Spinal cord (tissue), 10 donors: ENCODE measurements around the gene CEP55. TPM values are rescaled to one million over a fixed set of nuclear protein-coding genes. Genes with fewer than 3 reads are reported as not detected.
"Not testable (repeated sequence)": the region's sequence is repeated elsewhere in the genome, so short reads cannot be mapped to it uniquely, and the experiment has no call there.

Experiments
- DNase-seq, 6 donors: peaks; one replicate each; pipeline versions ENCODE4 v3.0.0 to v3.0.0-alpha.2; 2013 to 2015; ENCODE audit warnings: low spot score in 6 of 6, low read depth in 4 of 6
- H3K27ac ChIP-seq: one replicate; pipeline ENCODE4 v1.5.1; 2013; ENCODE audit warnings: low read depth, low read length, control low read depth
- H3K27me3 ChIP-seq: one replicate; pipeline ENCODE4 v1.6.1; 2013; ENCODE audit warnings: low read length; ENCODE audit not compliant: control insufficient read depth, insufficient read depth
- H3K36me3 ChIP-seq: one replicate; pipeline ENCODE4 v1.6.1; 2013; ENCODE audit warnings: low read length; ENCODE audit not compliant: control insufficient read depth, insufficient read depth
- H3K4me1 ChIP-seq: one replicate; pipeline ENCODE4 v1.6.1; 2013; ENCODE audit warnings: low read length; ENCODE audit not compliant: control insufficient read depth, insufficient read depth
- H3K4me3 ChIP-seq: one replicate; pipeline ENCODE4 v1.5.1; 2013; ENCODE audit warnings: low read depth, low read length, control low read depth
- H3K9me3 ChIP-seq: one replicate; pipeline ENCODE4 v1.6.1; 2013; ENCODE audit warnings: low read length; ENCODE audit not compliant: control insufficient read depth, insufficient read depth
- WGBS: methylation state at CpG from one replicate; pipeline ENCODE4 v1.1.5; 2013; ENCODE audit warnings: missing lambda C conversion rate; ENCODE audit not compliant: insufficient coverage; 5-methylcytosine and 5-hydroxymethylcytosine counted together
- polyA plus RNA-seq, 2 donors: library from polyadenylated mRNA; unstranded; fragments of 120-200 nt; gene quantifications; one replicate each; pipeline ENCODE4 v1.2.1, GENCODE V29; 2013; ENCODE audit not compliant: insufficient read length in 2 of 2
- total RNA-seq, 2 donors: library from RNA; depleted of rRNA in 1 of 2; stranded (reverse); fragments of 120-200 nt in 1 of 2; fragments of >200 nt in 1 of 2; gene quantifications; one replicate each; pipeline versions ENCODE4 v1.2.3 to v1.2.4, GENCODE V29; 2013 to 2014
- donor health status: healthy.

CEP55 gene
- total and polyA plus RNA-seq, 4 donors: 5.7 to 7.4 (median 6.4) TPM

- Histone ChIP-seq H3K4me1 (no peaks in the 10 kb centered on the region), H3K27ac (no peak overlapping the region), H3K27me3 (no peaks in the 10 kb centered on the region), H3K4me3 (no peak overlapping the region), H3K9me3 (no peaks in the 10 kb centered on the region), H3K36me3 (no peaks in the 10 kb centered on the region)
- no peak for DNase-seq
- 100% methylated on average over 3 of the region's 5 CpGs for WGBS
Measured at GRCh38 chr10:93535293-93535692, 38.9 kb downstream of the CEP55 start.

DNA sequence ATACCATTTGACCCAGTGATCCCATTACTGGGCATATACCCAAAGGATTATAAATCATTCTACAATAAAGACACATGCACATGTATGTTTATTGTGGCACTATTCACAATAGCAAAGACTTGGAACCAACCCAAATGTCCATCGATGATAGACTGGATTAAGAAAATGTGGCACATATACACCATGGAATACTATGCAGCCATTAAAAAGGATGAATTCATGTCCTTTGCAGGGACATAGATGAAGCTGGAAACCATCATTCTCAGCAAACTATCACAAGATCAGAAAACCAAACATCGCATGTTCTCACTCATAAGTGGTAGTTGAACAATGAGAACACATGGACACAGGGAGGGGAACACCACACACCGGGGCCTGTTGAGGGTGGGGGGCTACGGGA, 44.5 kb downstream of the CEP55 start:
- not testable (repeated sequence) for H3K27ac ChIP-seq, H3K9me3 ChIP-seq, H3K36me3 ChIP-seq, H3K4me1 ChIP-seq, DNase-seq, H3K4me3 ChIP-seq, H3K27me3 ChIP-seq
- WGBS: no CpG with 5 or more reads among the region's 4 CpGs

DNA sequence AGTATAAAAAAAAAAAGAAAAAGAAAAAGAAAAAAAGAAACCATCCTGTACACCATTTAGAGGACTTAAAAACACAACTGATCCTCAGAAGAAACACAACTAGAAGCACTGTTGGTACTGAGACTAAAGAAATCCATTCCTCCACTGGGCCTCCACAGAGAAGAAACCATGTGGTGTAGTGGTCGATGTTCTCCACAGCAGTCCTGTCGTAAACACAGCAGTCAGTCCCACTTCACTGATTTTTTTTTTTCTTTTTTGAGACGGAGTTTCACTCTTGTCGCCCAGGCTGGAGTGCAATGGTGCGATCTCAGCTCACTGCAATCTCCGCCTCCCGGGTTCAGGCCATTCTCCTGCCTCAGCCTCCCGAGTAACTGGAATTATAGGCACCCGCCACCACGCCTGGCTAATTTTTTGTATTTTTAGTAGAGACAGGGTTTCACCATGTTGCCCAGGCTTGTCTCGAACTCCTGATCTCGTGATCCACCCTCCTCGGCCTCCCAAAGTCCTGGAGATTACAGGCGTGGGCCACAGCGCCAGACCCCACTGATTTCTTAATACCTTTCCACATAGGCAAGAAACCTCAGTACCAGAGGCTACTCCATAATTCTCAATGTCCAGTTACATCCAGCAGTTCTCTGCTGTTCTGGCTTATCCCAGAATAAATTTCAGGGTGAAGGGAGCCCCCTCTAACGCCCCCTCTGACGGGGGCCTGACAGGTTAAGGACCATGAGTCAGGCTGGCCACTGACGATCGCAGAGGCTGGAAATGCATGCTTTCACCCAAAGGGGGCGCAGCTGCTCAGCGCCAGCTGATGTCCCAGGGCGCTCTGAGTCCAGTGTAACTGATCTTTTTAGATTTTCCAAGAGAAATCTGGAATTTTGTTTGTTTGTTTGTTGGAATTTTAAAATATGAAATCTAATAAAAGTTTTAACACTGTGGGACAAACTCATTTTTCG, 45.3 kb downstream of the CEP55 start:
- no peaks in the 10 kb centered on the region for H3K9me3 ChIP-seq
- H3K27me3 ChIP-seq: no peaks in the 10 kb centered on the region
- no peak overlapping the region for H3K4me3 ChIP-seq
- H3K27ac ChIP-seq: no peak overlapping the region
- peaks cover 4% of the 10 kb centered on the region for H3K4me1 ChIP-seq
- DNase-seq: peak in 2 of 6 donors; percentile 25 to 29
- H3K36me3 ChIP-seq: no peaks in the 10 kb centered on the region
- 58% methylated on average over 20 of the region's 23 CpGs for WGBS

GRCh38 chr10:93542358-93542791, 46.0 kb downstream of the CEP55 start:
- Histone ChIP-seq H3K9me3 (no peaks in the 10 kb centered on the region), H3K36me3 (no peaks in the 10 kb centered on the region), H3K4me1 (peaks cover 4% of the 10 kb centered on the region), H3K4me3 (no peak overlapping the region), H3K27me3 (no peaks in the 10 kb centered on the region), H3K27ac (no peak overlapping the region)
- 24% methylated on average over 8 of the region's 10 CpGs for WGBS
- peak in 2 of 6 donors; percentile 24 to 52 for DNase-seq

- not testable (repeated sequence) for H3K27ac ChIP-seq, H3K4me3 ChIP-seq, H3K9me3 ChIP-seq, H3K4me1 ChIP-seq, H3K27me3 ChIP-seq, DNase-seq, H3K36me3 ChIP-seq
- 100% methylated on average over 4 of the region's 8 CpGs for WGBS
Measured at GRCh38 chr10:93546995-93547394, 50.6 kb downstream of the CEP55 start.

DNA sequence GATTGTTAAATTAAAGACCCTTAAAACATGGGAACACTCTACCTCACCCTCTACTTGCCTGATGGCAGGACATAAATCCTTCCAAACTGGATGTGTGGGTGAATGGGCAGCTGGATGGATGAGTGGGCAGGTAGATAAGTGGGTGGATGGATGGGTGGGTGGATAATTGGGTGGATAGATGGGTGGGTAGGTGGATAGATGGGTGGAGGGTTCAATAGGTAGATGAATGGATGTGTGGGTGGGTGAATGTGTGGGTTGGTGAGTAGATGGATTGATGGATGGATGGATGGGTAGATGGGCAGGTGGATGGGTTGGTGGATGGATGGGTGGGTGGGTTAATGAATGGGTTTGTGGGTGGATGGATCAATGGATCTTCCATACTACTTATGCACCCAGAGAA, 51.1 kb downstream of the CEP55 start:
- Histone ChIP-seq H3K4me1 (no peaks in the 10 kb centered on the region), H3K9me3 (no peaks in the 10 kb centered on the region), H3K4me3 (no peak overlapping the region), H3K27me3 (no peaks in the 10 kb centered on the region), H3K27ac (no peak overlapping the region), H3K36me3 (no peaks in the 10 kb centered on the region)
- DNase-seq: no peak

GRCh38 chr10:93548376-93549071, 52.1 kb downstream of the CEP55 start:
- Histone ChIP-seq H3K36me3 (no peaks in the 10 kb centered on the region), H3K27ac (no peak overlapping the region), H3K9me3 (no peaks in the 10 kb centered on the region), H3K27me3 (no peaks in the 10 kb centered on the region), H3K4me3 (no peak overlapping the region), H3K4me1 (no peaks in the 10 kb centered on the region)
- no peak for DNase-seq
- WGBS: 100% methylated on average over 3 of the region's 5 CpGs

- Histone ChIP-seq H3K4me1 (no peaks in the 10 kb centered on the region), H3K27me3 (no peaks in the 10 kb centered on the region), H3K36me3 (no peaks in the 10 kb centered on the region), H3K9me3 (no peaks in the 10 kb centered on the region), H3K4me3 (no peak overlapping the region), H3K27ac (no peak overlapping the region)
- DNase-seq: no peak
- WGBS: 100% methylated on average over 1 of the region's 4 CpGs
Measured at GRCh38 chr10:93550606-93551005, 54.2 kb downstream of the CEP55 start.

DNA sequence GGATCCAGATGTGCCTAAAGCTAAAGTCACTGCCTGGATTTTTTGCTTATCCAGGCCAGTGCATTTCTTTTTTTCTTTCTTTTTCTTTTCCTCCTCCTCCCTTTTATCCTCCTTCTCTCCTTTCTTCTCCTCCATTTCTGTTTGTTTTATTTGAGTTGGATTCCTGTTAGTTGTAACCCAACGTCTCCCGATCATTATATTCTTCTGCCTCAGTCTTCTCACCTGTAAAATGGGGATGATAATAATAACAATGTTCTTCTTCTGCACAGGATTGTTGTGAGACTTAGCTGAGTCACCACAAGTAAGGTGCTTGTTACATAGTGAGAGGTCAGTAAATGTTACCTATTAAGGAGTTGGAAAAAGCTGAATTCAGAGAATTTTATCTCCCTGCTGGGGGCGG, 56.4 kb downstream of the CEP55 start:
- no peak for DNase-seq
- Histone ChIP-seq H3K36me3 (no peaks in the 10 kb centered on the region), H3K4me1 (no peaks in the 10 kb centered on the region), H3K9me3 (no peaks in the 10 kb centered on the region), H3K27ac (no peak overlapping the region), H3K4me3 (no peak overlapping the region), H3K27me3 (no peaks in the 10 kb centered on the region)
- no CpG with 5 or more reads among the region's 3 CpGs for WGBS
